ENCODE results near the gene CSTPP1.

GRCh38 chr11:47156951-47157350, 220.4 kb downstream of the CSTPP1 start:
- TF ChIP-seq CTCF (IDR thresholded peaks at IDR 0.05; ENCODE audit: low read depth, low read length, poor library complexity, severe bottlenecking) (no peak), EZH2phosphoT487 (IDR thresholded peaks at IDR 0.05; ENCODE audit: borderline replicate concordance, low read length) (no peak)

Measured in DOHH2 (cell line).